ENCODE measurements around the gene CYTIP. TPM values are rescaled to one million over a fixed set of nuclear protein-coding genes. Genes with fewer than 3 reads are reported as not detected.
"Not testable (repeated sequence)": the region's sequence is repeated elsewhere in the genome, so short reads cannot be mapped to it uniquely, and the experiment has no call there.

The CYTIP gene
- total and polyA plus RNA-seq, 7 donors, result 2.5 to 36.4 (median 4.3) TPM

- Histone ChIP-seq H3K4me1 (no peaks in the 10 kb centered on the region), H3K9me3 (no peaks in the 10 kb centered on the region), H3K27ac (no peak overlapping the region), H3K36me3 (no peaks in the 10 kb centered on the region), H3K4me3 (no peak overlapping the region), H3K27me3 (no peaks in the 10 kb centered on the region)
- 95 to 97% methylated on average over 3 of the region's 3 CpGs for WGBS, 2 donors
- DNase-seq, result no peak
- TF ChIP-seq POLR2AphosphoS5 (IDR thresholded peaks at IDR 0.05), result no peak
- TF ChIP-seq EP300 (IDR thresholded peaks at IDR 0.05), result no peak
- no peak for TF ChIP-seq CTCF (IDR thresholded peaks at IDR 0.05)
- TF ChIP-seq POLR2A (IDR thresholded peaks at IDR 0.05), result no peak
- intact Hi-C loops (cut with DNase I), result no loop called here
These were observed 32.1 kb downstream of the CYTIP start for GRCh38 chr2:157411624-157412336.

GRCh38 chr2:157405398-157405797 lies 38.5 kb downstream of the CYTIP start:
- H3K27me3 ChIP-seq; H3K4me3 ChIP-seq; H3K9me3 ChIP-seq; H3K4me1 ChIP-seq; H3K27ac ChIP-seq; intact Hi-C loops (cut with DNase I); H3K36me3 ChIP-seq; DNase-seq: not testable (repeated sequence)

- Histone ChIP-seq H3K27ac (no peak overlapping the region), H3K9me3 (no peaks in the 10 kb centered on the region), H3K36me3 (no peaks in the 10 kb centered on the region), H3K4me1 (no peaks in the 10 kb centered on the region), H3K4me3 (no peak overlapping the region), H3K27me3 (no peaks in the 10 kb centered on the region)
- WGBS, 2 donors, result 49 to 86% methylated on average over 2 of the region's 2 CpGs
- intact Hi-C loops (cut with DNase I), result no loop called here
- TF ChIP-seq POLR2A (IDR thresholded peaks at IDR 0.05), result no peak
- no peak for DNase-seq
These were observed 39.5 kb downstream of the CYTIP start for GRCh38 chr2:157404363-157404762.

GRCh38 chr2:157402801-157403485 lies 40.9 kb downstream of the CYTIP start:
- H3K27ac ChIP-seq; H3K36me3 ChIP-seq; intact Hi-C loops (cut with DNase I); H3K4me1 ChIP-seq; DNase-seq; H3K4me3 ChIP-seq; H3K9me3 ChIP-seq; H3K27me3 ChIP-seq: not testable (repeated sequence)
- WGBS, 2 donors, result 81 to 87% methylated on average over 15 of the region's 15 CpGs

GRCh38 chr2:157395811-157396210 lies 48.1 kb downstream of the CYTIP start:
- Histone ChIP-seq H3K4me3 (no peak overlapping the region), H3K4me1 (no peaks in the 10 kb centered on the region), H3K27ac (no peak overlapping the region), H3K36me3 (no peaks in the 10 kb centered on the region), H3K9me3 (no peaks in the 10 kb centered on the region), H3K27me3 (no peaks in the 10 kb centered on the region)
- intact Hi-C loops (cut with DNase I), result no loop called here
- DNase-seq, result no peak
- 17 to 59% methylated on average over 3 of the region's 3 CpGs for WGBS, 2 donors
- TF ChIP-seq POLR2AphosphoS5 (IDR thresholded peaks at IDR 0.05) (no peak), EP300 (IDR thresholded peaks at IDR 0.05) (no peak), POLR2A (IDR thresholded peaks at IDR 0.05) (no peak), CTCF (IDR thresholded peaks at IDR 0.05) (no peak)

GRCh38 chr2:157394928-157395327 lies 49.0 kb downstream of the CYTIP start:
- Histone ChIP-seq H3K27ac (no peak overlapping the region), H3K4me1 (no peaks in the 10 kb centered on the region), H3K27me3 (no peaks in the 10 kb centered on the region), H3K9me3 (no peaks in the 10 kb centered on the region), H3K4me3 (no peak overlapping the region), H3K36me3 (no peaks in the 10 kb centered on the region)
- no peak for DNase-seq
- TF ChIP-seq POLR2AphosphoS5 (IDR thresholded peaks at IDR 0.05), result no peak
- TF ChIP-seq EP300 (IDR thresholded peaks at IDR 0.05), result no peak
- TF ChIP-seq POLR2A (IDR thresholded peaks at IDR 0.05), result no peak
- TF ChIP-seq CTCF (IDR thresholded peaks at IDR 0.05), result no peak
- intact Hi-C loops (cut with DNase I), result no loop called here
- 69 to 87% methylated on average over 1 of the region's 1 CpG for WGBS, 2 donors

All from sigmoid colon (tissue), 7 donors.